GM12878 (cell line): ENCODE results near the gene PRLH. TPM values are rescaled to one million over a fixed set of nuclear protein-coding genes. Genes with fewer than 3 reads are reported as not detected.

ENCODE experiments used
- ATAC-seq: fragments of 200-7000 bp; cut with Tn5 transposase; 3 replicates; pipeline ENCODE4 v1.9.1; 2020; ENCODE audit warnings: mild to moderate bottlenecking, moderate library complexity
- BruUV-seq: library from RNA; stranded (reverse); fragments of 400-500 nt; replicated peaks from 2 replicates; lab custom pipeline; 2021; lab: Mats Ljungman, UMichigan
- CTCF ChIA-PET: fragments of 300-600 bp; sonication (Branson Sonifier 250); formaldehyde crosslinking; extraction: SDS; loops from one replicate; lab custom pipeline; 2021; ENCODE audit warnings: inconsistent platforms; lab: Yijun Ruan, JAX
- POLR2A ChIA-PET: fragments of 350-600 bp; formaldehyde crosslinking; extraction: SDS; loops from one replicate; lab custom pipeline; 2021; ENCODE audit warnings: inconsistent platforms; lab: Charles Lee
- RAD21 ChIA-PET: fragments of 300-600 bp; sonication (Branson Sonifier 250); formaldehyde crosslinking; loops from one replicate; lab custom pipeline; 2023; ENCODE audit warnings: antibody characterized with exemption; ENCODE audit not compliant: unreplicated experiment; lab: Charles Lee
- SMC1A ChIA-PET: fragments of 300-600 bp; sonication (Branson Sonifier 250); formaldehyde crosslinking; loops from one replicate; lab custom pipeline; 2023; ENCODE audit not compliant: unreplicated experiment, uncharacterized antibody; lab: Charles Lee
- DNase-seq: peaks from one replicate; pipeline ENCODE4 v3.0.0-alpha.2; 2011; ENCODE audit warnings: low read depth, low spot score
- FAIRE-seq: peaks from 3 replicates; lab custom pipeline; 2011; peaks lifted over from hg19 to GRCh38; lab: Jason Lieb, UNC
- H2AFZ ChIP-seq: 2 replicates; pipeline ENCODE4 v1.6.0; 2011; ENCODE audit warnings: low read depth, low read length, control low read depth; ENCODE audit not compliant: control insufficient read depth
- H3K27ac ChIP-seq: 2 replicates; pipeline ENCODE4 v1.5.1; 2011; ENCODE audit warnings: control low read depth; ENCODE audit not compliant: control insufficient read depth, insufficient read depth
- H3K27me3 ChIP-seq, 2 experiments: replicated peaks in 1 of 2; 2 replicates each; pipeline versions ENCODE4 v1.6.0 to v1.6.1; 2011; ENCODE audit warnings: low read length in 1 of 2; ENCODE audit not compliant: control insufficient read depth in 2 of 2, insufficient read depth in 2 of 2
- H3K36me3 ChIP-seq, 2 experiments: 2 replicates each; pipeline ENCODE4 v1.5.1; 2011; ENCODE audit warnings: low read length in 1 of 2; ENCODE audit not compliant: control insufficient read depth in 2 of 2, insufficient read depth in 2 of 2
- H3K4me1 ChIP-seq: 2 replicates; pipeline ENCODE4 v1.6.1; 2011; ENCODE audit warnings: mild to moderate bottlenecking, low read length, moderate library complexity, mixed read lengths; ENCODE audit not compliant: control insufficient read depth, insufficient read depth
- H3K4me2 ChIP-seq: 2 replicates; pipeline ENCODE4 v1.6.0; 2011; ENCODE audit warnings: control low read depth; ENCODE audit not compliant: control insufficient read depth, insufficient read depth
- H3K4me3 ChIP-seq: fragments of 200-600 bp; sonication (generic); 2 replicates; pipeline ENCODE4 v1.5.1; 2016
- H3K79me2 ChIP-seq: 2 replicates; pipeline ENCODE4 v1.6.0; 2011; ENCODE audit warnings: low read length; ENCODE audit not compliant: control insufficient read depth, insufficient read depth
- H3K9ac ChIP-seq: 2 replicates; pipeline ENCODE4 v1.8.0; 2011; ENCODE audit warnings: low read length, control low read depth, mixed read lengths; ENCODE audit not compliant: control insufficient read depth, insufficient read depth
- H3K9me3 ChIP-seq: replicated peaks from 3 replicates; pipeline ENCODE4 v1.5.1; 2011; ENCODE audit warnings: mild to moderate bottlenecking, low read length; ENCODE audit not compliant: control insufficient read depth, insufficient read depth
- H4K20me1 ChIP-seq: 2 replicates; pipeline ENCODE4 v1.6.0; 2011; ENCODE audit not compliant: control insufficient read depth, insufficient read depth
- BRCA1 ChIP-seq: IDR thresholded peaks from 2 replicates; pipeline ENCODE4 v1.6.1; 2011; ENCODE audit warnings: low read depth, low read length, improper control_type of control experiment
- FOXM1 ChIP-seq: IDR thresholded peaks from 2 replicates; pipeline ENCODE4 v1.6.1; 2012; ENCODE audit warnings: low read depth, mild to moderate bottlenecking, inconsistent platforms, low read length, moderate library complexity
- MTA2 ChIP-seq: fragments of 450-650 bp; IDR thresholded peaks from 2 replicates; pipeline ENCODE4 v1.6.1; 2016; ENCODE audit warnings: low read depth, mild to moderate bottlenecking, moderate library complexity
- SPI1 ChIP-seq: IDR thresholded peaks from 2 replicates; pipeline ENCODE4 v1.6.1; 2011; ENCODE audit warnings: low read depth, mild to moderate bottlenecking, low read length, moderate library complexity, borderline replicate concordance; ENCODE audit not compliant: insufficient read depth
- ZNF24 ChIP-seq: fragments of 450-650 bp; IDR thresholded peaks from 2 replicates; pipeline ENCODE4 v1.6.1; 2017; ENCODE audit warnings: antibody characterized with exemption, mild to moderate bottlenecking
- WGBS: methylation state at CpG from one replicate; pipeline ENCODE4 v1.1.6; 2016; ENCODE audit warnings: low lambda C conversion rate; ENCODE audit not compliant: insufficient replicate concordance, insufficient coverage; ENCODE audit errors: missing lambda C conversion rate; 5-methylcytosine and 5-hydroxymethylcytosine counted together
- in situ Hi-C: fragments of 300-500 bp; cut with MboI; formaldehyde crosslinking; loops from 9 replicates; pipeline ENCODE4 v1.14.3; 2018; ENCODE audit warnings: mixed read lengths
- intact Hi-C: fragments of 100-400 bp; cut with micrococcal nuclease; formaldehyde crosslinking; loops from one replicate; pipeline ENCODE4 v1.14.2; 2022; ENCODE audit not compliant: unreplicated experiment
- polyA plus RNA-seq, 11 experiments: library from polyadenylated mRNA; depleted of rRNA in 4 of 11; unstranded in 6 of 11; stranded (reverse) in 5 of 11; fragments of >200 nt; fragmentation: Nextera tagmentation in 4 of 11; fragmentation: Illumina TruSeq in 1 of 11; extraction: Ambion mirVana in 4 of 11; extraction: Trizol in 1 of 11; gene quantifications; 1 replicate in 1 of 11; 2 replicates in 10 of 11; pipeline versions ENCODE4 v1.2.1 to v1.2.3, GENCODE V29; 2011 to 2016; ENCODE audit warnings: inconsistent platforms in 2 of 11, missing spikeins in 2 of 11, low read depth in 1 of 11
- total RNA-seq, 4 experiments: library from RNA; depleted of rRNA in 3 of 4; stranded (reverse); fragments of >200 nt in 3 of 4; fragmentation: Illumina TruSeq in 1 of 4; extraction: Trizol in 1 of 4; gene quantifications; 2 replicates each; pipeline versions ENCODE4 v1.2.1 to v1.2.3, GENCODE V29; 2013 to 2021
- TF ChIP-seq, protein P1 (sequence below): fragments of 450-650 bp; IDR thresholded peaks from 2 replicates; pipeline ENCODE4 v1.6.1; 2017; ENCODE audit warnings: mild to moderate bottlenecking, low read depth, inconsistent platforms; ENCODE audit not compliant: poor library complexity, severe bottlenecking
- TF ChIP-seq, protein P2 (sequence below): fragments of 450-650 bp; IDR thresholded peaks from 2 replicates; pipeline ENCODE4 v1.6.1; 2017; ENCODE audit warnings: antibody characterized with exemption, mild to moderate bottlenecking, moderate library complexity

Gene PRLH
- total and polyA plus RNA-seq, 10 of the 15 experiments (the other 5 are each of a cell fraction or from before 2014, with no cell fraction given): not detected

DNA sequence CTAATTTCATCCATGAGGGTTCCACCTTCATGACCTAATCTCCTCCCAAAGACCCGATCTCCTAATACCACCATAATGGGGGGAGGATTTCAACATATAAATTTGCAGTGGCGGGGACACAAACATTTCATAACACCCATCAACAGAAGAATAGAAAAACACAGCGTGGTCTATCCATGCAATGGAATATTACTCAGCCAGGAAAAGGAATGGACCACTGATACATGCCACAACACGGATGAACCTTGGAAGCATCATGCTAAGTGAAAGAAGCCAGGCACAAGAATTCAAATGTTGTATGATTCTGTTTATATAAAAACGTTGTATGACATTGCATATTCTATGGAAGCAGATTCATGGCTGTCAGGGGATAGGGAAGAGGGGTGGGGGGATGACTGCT, 2.7 kb downstream of the PRLH start:
- POLR2A ChIA-PET: no interaction called here
- no peaks in the 10 kb centered on the region for H3K36me3 ChIP-seq
- H4K20me1 ChIP-seq: no peaks in the 10 kb centered on the region
- SMC1A ChIA-PET: interaction anchor here (1.1 kb wide), 1 partner anchor 56 kb away, joined by 4 read pairs; no protein-coding TSS in a partner anchor
- no peak overlapping the region for H3K4me2 ChIP-seq
- TF ChIP-seq MTA2 (no peak), ZNF24 (no peak)
- TF ChIP-seq, protein P1, sequence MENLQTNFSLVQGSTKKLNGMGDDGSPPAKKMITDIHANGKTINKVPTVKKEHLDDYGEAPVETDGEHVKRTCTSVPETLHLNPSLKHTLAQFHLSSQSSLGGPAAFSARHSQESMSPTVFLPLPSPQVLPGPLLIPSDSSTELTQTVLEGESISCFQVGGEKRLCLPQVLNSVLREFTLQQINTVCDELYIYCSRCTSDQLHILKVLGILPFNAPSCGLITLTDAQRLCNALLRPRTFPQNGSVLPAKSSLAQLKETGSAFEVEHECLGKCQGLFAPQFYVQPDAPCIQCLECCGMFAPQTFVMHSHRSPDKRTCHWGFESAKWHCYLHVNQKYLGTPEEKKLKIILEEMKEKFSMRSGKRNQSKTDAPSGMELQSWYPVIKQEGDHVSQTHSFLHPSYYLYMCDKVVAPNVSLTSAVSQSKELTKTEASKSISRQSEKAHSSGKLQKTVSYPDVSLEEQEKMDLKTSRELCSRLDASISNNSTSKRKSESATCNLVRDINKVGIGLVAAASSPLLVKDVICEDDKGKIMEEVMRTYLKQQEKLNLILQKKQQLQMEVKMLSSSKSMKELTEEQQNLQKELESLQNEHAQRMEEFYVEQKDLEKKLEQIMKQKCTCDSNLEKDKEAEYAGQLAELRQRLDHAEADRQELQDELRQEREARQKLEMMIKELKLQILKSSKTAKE: no peak
- RAD21 ChIA-PET: interaction anchor here (1.2 kb wide), 1 partner anchor 54 kb away, joined by 4 read pairs; no protein-coding TSS in a partner anchor
- BruUV-seq: no TSS peak
- no peaks in the 10 kb centered on the region for H3K4me1 ChIP-seq
- intact Hi-C loops: no loop called here
- no peak overlapping the region for H2AFZ ChIP-seq
- H3K79me2 ChIP-seq: no peaks in the 10 kb centered on the region
- H3K9ac ChIP-seq: no peak overlapping the region
- H3K4me3 ChIP-seq: no peak overlapping the region
- H3K9me3 ChIP-seq: no peaks in the 10 kb centered on the region; the same call in 2 of the 3 replicates
- in situ Hi-C loops: no loop called here
- CTCF ChIA-PET: no interaction called here
- no peak overlapping the region for H3K27ac ChIP-seq
- WGBS: 45% methylated on average over 5 of the region's 5 CpGs
- FAIRE-seq (no peak), DNase-seq (no peak), ATAC-seq (no peak)
- no peaks in the 10 kb centered on the region; a peak in 1 of 4 replicates for H3K27me3 ChIP-seq

DNA sequence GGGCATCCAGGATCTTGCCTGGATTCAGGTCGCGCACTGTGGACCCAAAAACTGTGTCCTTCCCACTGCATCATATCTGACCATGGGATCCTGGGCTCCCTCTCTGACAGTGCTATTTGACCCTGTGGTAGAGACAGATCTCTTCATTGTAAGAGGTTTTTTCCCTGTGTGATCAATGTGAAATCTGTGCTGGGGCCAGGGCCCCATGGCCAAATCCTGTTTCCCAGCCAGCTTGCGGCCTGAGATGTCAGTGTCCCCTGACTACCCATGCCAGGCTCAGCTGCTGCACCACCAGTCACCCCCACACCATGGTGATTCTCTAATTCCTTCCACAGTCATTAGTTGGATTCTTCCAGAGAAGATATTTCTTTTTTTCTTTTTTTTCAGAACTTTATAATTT, 3.5 kb downstream of the PRLH start:
- ChIA-PET SMC1A (interaction anchor here (0.6 to 7.1 kb wide), 3 partner anchors 12 to 149 kb away, joined by 3 to 190 read pairs (median 44); no protein-coding TSS in a partner anchor), RAD21 (interaction anchor here (0.7 to 7.4 kb wide), 3 partner anchors 12 to 58 kb away, joined by 3 to 300 read pairs (median 3); no protein-coding TSS in a partner anchor), POLR2A (interaction anchor here (0.7 kb wide), 1 partner anchor 414 kb away, joined by 3 read pairs; no protein-coding TSS in a partner anchor), CTCF (interaction anchor here (0.6 to 6.7 kb wide), 2 partner anchors 32 to 58 kb away, joined by 3 to 364 read pairs; no protein-coding TSS in a partner anchor)
- no peaks in the 10 kb centered on the region for H3K79me2 ChIP-seq
- no peak overlapping the region for H3K4me2 ChIP-seq
- in situ Hi-C loops (loop anchor here (5.0 kb wide), 2 partner anchors 58 to 413 kb away; no protein-coding TSS in a partner anchor), intact Hi-C loops (loop anchor here (5.0 kb wide), 1 partner anchor 148 kb away; no protein-coding TSS in a partner anchor)
- ATAC-seq (no peak), FAIRE-seq (no peak), DNase-seq (no peak)
- H4K20me1 ChIP-seq: no peaks in the 10 kb centered on the region
- H3K9me3 ChIP-seq: no peaks in the 10 kb centered on the region; the same call in 2 of the 3 replicates
- H2AFZ ChIP-seq: no peak overlapping the region
- no peak overlapping the region for H3K27ac ChIP-seq
- WGBS: 63% methylated on average over 3 of the region's 3 CpGs
- no peak overlapping the region for H3K9ac ChIP-seq
- no peak overlapping the region for H3K4me3 ChIP-seq
- no peaks in the 10 kb centered on the region for H3K36me3 ChIP-seq
- no TSS peak for BruUV-seq
- peaks cover 0 to 2% of the 10 kb centered on the region in 2 experiments; a peak in 1 of 4 replicates for H3K27me3 ChIP-seq
- H3K4me1 ChIP-seq: no peaks in the 10 kb centered on the region
- TF ChIP-seq, protein P2, sequence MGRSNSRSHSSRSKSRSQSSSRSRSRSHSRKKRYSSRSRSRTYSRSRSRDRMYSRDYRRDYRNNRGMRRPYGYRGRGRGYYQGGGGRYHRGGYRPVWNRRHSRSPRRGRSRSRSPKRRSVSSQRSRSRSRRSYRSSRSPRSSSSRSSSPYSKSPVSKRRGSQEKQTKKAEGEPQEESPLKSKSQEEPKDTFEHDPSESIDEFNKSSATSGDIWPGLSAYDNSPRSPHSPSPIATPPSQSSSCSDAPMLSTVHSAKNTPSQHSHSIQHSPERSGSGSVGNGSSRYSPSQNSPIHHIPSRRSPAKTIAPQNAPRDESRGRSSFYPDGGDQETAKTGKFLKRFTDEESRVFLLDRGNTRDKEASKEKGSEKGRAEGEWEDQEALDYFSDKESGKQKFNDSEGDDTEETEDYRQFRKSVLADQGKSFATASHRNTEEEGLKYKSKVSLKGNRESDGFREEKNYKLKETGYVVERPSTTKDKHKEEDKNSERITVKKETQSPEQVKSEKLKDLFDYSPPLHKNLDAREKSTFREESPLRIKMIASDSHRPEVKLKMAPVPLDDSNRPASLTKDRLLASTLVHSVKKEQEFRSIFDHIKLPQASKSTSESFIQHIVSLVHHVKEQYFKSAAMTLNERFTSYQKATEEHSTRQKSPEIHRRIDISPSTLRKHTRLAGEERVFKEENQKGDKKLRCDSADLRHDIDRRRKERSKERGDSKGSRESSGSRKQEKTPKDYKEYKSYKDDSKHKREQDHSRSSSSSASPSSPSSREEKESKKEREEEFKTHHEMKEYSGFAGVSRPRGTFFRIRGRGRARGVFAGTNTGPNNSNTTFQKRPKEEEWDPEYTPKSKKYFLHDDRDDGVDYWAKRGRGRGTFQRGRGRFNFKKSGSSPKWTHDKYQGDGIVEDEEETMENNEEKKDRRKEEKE: no peak
- TF ChIP-seq FOXM1 (no peak), BRCA1 (no peak), SPI1 (no peak)
